Esophagus (tissue), 2 donors: ENCODE measurements around the gene SLC26A9. TPM values are rescaled to one million over a fixed set of nuclear protein-coding genes. Genes with fewer than 3 reads are reported as not detected.

Experiments used
- H3K27ac ChIP-seq, 2 donors: one replicate each; pipeline ENCODE4 v1.5.1; 2013; ENCODE audit warnings: low read depth in 2 of 2, mild to moderate bottlenecking in 2 of 2, inconsistent platforms in 1 of 2, low read length in 1 of 2, moderate library complexity in 1 of 2
- H3K27me3 ChIP-seq, 2 donors: one replicate each; pipeline ENCODE4 v1.6.1; 2013; ENCODE audit warnings: low read length in 2 of 2, control low read depth in 1 of 2, mild to moderate bottlenecking in 1 of 2; ENCODE audit not compliant: insufficient read depth in 2 of 2, control insufficient read depth in 1 of 2
- H3K36me3 ChIP-seq, 2 donors: one replicate each; pipeline ENCODE4 v1.6.1; 2013; ENCODE audit warnings: low read length in 1 of 2; ENCODE audit not compliant: control insufficient read depth in 2 of 2, insufficient read depth in 2 of 2
- H3K4me1 ChIP-seq, 2 donors: one replicate each; pipeline ENCODE4 v1.6.1; 2013; ENCODE audit warnings: low read length in 1 of 2; ENCODE audit not compliant: control insufficient read depth in 2 of 2, insufficient read depth in 2 of 2
- H3K4me3 ChIP-seq, 2 donors: one replicate each; pipeline ENCODE4 v1.5.1; 2013; ENCODE audit warnings: low read length in 2 of 2, mild to moderate bottlenecking in 2 of 2, low read depth in 1 of 2, moderate library complexity in 1 of 2
- H3K9me3 ChIP-seq, 2 donors: one replicate each; pipeline ENCODE4 v1.6.1; 2013; ENCODE audit warnings: mild to moderate bottlenecking in 2 of 2, low read depth in 1 of 2, low read length in 1 of 2, moderate library complexity in 1 of 2; ENCODE audit not compliant: control insufficient read depth in 2 of 2, insufficient read depth in 1 of 2
- WGBS, 2 donors: extraction: QIAGEN DNeasy Blood & Tissue Kit; methylation state at CpG; one replicate each; pipeline ENCODE4 v1.1.7; 2013; 5-methylcytosine and 5-hydroxymethylcytosine counted together
- polyA plus RNA-seq, 2 donors: library from polyadenylated mRNA; stranded (reverse); fragments of 200-250 nt; gene quantifications; one replicate each; pipeline ENCODE4 v1.2.3, GENCODE V29; 2013
- donor health status: healthy with polysubstance abuse.
- donor health status: Bipolar disorder and iron deficiency.

Gene SLC26A9
- polyA plus RNA-seq, 2 donors, result 0.96 to 1.5 TPM

- 79 to 83% methylated on average over 6 of the region's 6 CpGs for WGBS, 2 donors
- Histone ChIP-seq H3K9me3 (no peaks in the 10 kb centered on the region), H3K4me1 (no peaks in the 10 kb centered on the region), H3K27ac (no peak overlapping the region), H3K36me3 (no peaks in the 10 kb centered on the region), H3K4me3 (no peak overlapping the region), H3K27me3 (no peaks in the 10 kb centered on the region)
These were observed 20.4 kb downstream of the SLC26A9 start for GRCh38 chr1:205922806-205923205.

- no peaks in the 10 kb centered on the region for H3K9me3 ChIP-seq
- WGBS, 2 donors, result 94% methylated on average over 6 of the region's 6 CpGs
- H3K36me3 ChIP-seq, result no peaks in the 10 kb centered on the region
- no peak overlapping the region for H3K27ac ChIP-seq
- H3K4me3 ChIP-seq, result no peak overlapping the region
- no peaks in the 10 kb centered on the region for H3K27me3 ChIP-seq
- no peaks in the 10 kb centered on the region for H3K4me1 ChIP-seq
These were observed 20.9 kb downstream of the SLC26A9 start for GRCh38 chr1:205922314-205922713.

- H3K4me3 ChIP-seq, result no peak overlapping the region
- no peaks in the 10 kb centered on the region for H3K36me3 ChIP-seq
- H3K27ac ChIP-seq, result no peak overlapping the region
- no peaks in the 10 kb centered on the region for H3K9me3 ChIP-seq
- H3K4me1 ChIP-seq, result no peaks in the 10 kb centered on the region
- H3K27me3 ChIP-seq, result no peaks in the 10 kb centered on the region
- WGBS, 2 donors, result 88 to 93% methylated on average over 11 of the region's 11 CpGs
These were observed 21.7 kb downstream of the SLC26A9 start for GRCh38 chr1:205921570-205921909.

GRCh38 chr1:205920861-205921569, 22.2 kb downstream of the SLC26A9 start:
- H3K36me3 ChIP-seq, result no peaks in the 10 kb centered on the region
- no peaks in the 10 kb centered on the region for H3K27me3 ChIP-seq
- 75 to 77% methylated on average over 13 of the region's 13 CpGs for WGBS, 2 donors
- no peaks in the 10 kb centered on the region for H3K9me3 ChIP-seq
- H3K4me1 ChIP-seq, result no peaks in the 10 kb centered on the region
- no peak overlapping the region for H3K4me3 ChIP-seq
- no peak overlapping the region for H3K27ac ChIP-seq

- H3K4me1 ChIP-seq, result no peaks in the 10 kb centered on the region
- no peaks in the 10 kb centered on the region for H3K27me3 ChIP-seq
- 52 to 63% methylated on average over 7 of the region's 7 CpGs for WGBS, 2 donors
- no peak overlapping the region for H3K27ac ChIP-seq
- no peaks in the 10 kb centered on the region for H3K36me3 ChIP-seq
- H3K9me3 ChIP-seq, result no peaks in the 10 kb centered on the region
- no peak overlapping the region for H3K4me3 ChIP-seq
These were observed 23.1 kb downstream of the SLC26A9 start for GRCh38 chr1:205920159-205920558.

GRCh38 chr1:205918955-205919746, 24.1 kb downstream of the SLC26A9 start:
- H3K36me3 ChIP-seq, result no peaks in the 10 kb centered on the region
- 47 to 48% methylated on average over 8 of the region's 8 CpGs for WGBS, 2 donors
- no peaks in the 10 kb centered on the region for H3K27me3 ChIP-seq
- no peaks in the 10 kb centered on the region for H3K9me3 ChIP-seq
- H3K4me3 ChIP-seq, result no peak overlapping the region
- H3K27ac ChIP-seq, result no peak overlapping the region
- no peaks in the 10 kb centered on the region for H3K4me1 ChIP-seq

GRCh38 chr1:205917466-205918238, 25.6 kb downstream of the SLC26A9 start:
- Histone ChIP-seq H3K36me3 (no peaks in the 10 kb centered on the region), H3K9me3 (no peaks in the 10 kb centered on the region), H3K4me1 (peaks cover 0 to 2% of the 10 kb centered on the region in 2 donors), H3K27ac (no peak overlapping the region), H3K4me3 (no peak overlapping the region), H3K27me3 (no peaks in the 10 kb centered on the region)
- 61 to 62% methylated on average over 8 of the region's 8 CpGs for WGBS, 2 donors

- H3K27ac ChIP-seq, result no peak overlapping the region
These were observed 26.7 kb downstream of the SLC26A9 start for GRCh38 chr1:205916541-205916940.

GRCh38 chr1:205915354-205915990, 27.8 kb downstream of the SLC26A9 start:
- Histone ChIP-seq H3K27ac (no peak overlapping the region), H3K36me3 (no peaks in the 10 kb centered on the region), H3K4me1 (peaks cover 0 to 2% of the 10 kb centered on the region in 2 donors), H3K9me3 (no peaks in the 10 kb centered on the region), H3K4me3 (no peak overlapping the region), H3K27me3 (no peaks in the 10 kb centered on the region)
- WGBS, 2 donors, result 65 to 73% methylated on average over 10 of the region's 10 CpGs

More at GRCh38 chr1:205916541-205916940, 26.7 kb downstream of the SLC26A9 start:
- 79 to 82% methylated on average over 7 of the region's 7 CpGs for WGBS, 2 donors
- Histone ChIP-seq H3K4me1 (peaks cover 0 to 2% of the 10 kb centered on the region in 2 donors), H3K9me3 (no peaks in the 10 kb centered on the region), H3K27me3 (no peaks in the 10 kb centered on the region), H3K36me3 (no peaks in the 10 kb centered on the region), H3K4me3 (no peak overlapping the region)
